H1 (cell line): Measurements from ENCODE around the gene FGGY. TPM values are rescaled to one million over a fixed set of nuclear protein-coding genes. Genes with fewer than 3 reads are reported as not detected.

Experiments
- CTCF ChIA-PET: fragments of 300-600 bp; sonication (Branson Sonifier 250); formaldehyde crosslinking; loops from one replicate; lab custom pipeline; 2021; ENCODE audit not compliant: partially characterized antibody; lab: Charles Lee
- POLR2A ChIA-PET: fragments of 300-600 bp; sonication (Branson Sonifier 250); formaldehyde crosslinking; loops from one replicate; lab custom pipeline; 2021; ENCODE audit warnings: inconsistent platforms; ENCODE audit not compliant: partially characterized antibody; lab: Charles Lee
- DNase-seq, 2 experiments: peaks; one replicate each; pipeline versions ENCODE4 v3.0.0 to v3.0.0-alpha.2; 2010 to 2022; ENCODE audit warnings: low spot score in 2 of 2, low read depth in 1 of 2, mixed read lengths in 1 of 2
- FAIRE-seq: peaks from 2 replicates; lab custom pipeline; 2011; peaks lifted over from hg19 to GRCh38; lab: Jason Lieb, UNC
- H2AFZ ChIP-seq: 2 replicates; pipeline ENCODE4 v1.8.1; 2012; ENCODE audit warnings: low read length, inconsistent platforms
- H2AK5ac ChIP-seq: 2 replicates; pipeline ENCODE4 v1.6.1; 2013; ENCODE audit warnings: low read depth, low read length
- H2BK120ac ChIP-seq: replicated peaks from 2 replicates; pipeline ENCODE3; 2013; ENCODE audit warnings: low read depth, low read length, inconsistent platforms
- H2BK12ac ChIP-seq: 2 replicates; pipeline ENCODE4 v1.6.1; 2013; ENCODE audit warnings: low read depth, low read length
- H2BK15ac ChIP-seq: 2 replicates; pipeline ENCODE4 v1.6.1; 2013; ENCODE audit warnings: low read length
- H2BK20ac ChIP-seq: 2 replicates; pipeline ENCODE4 v1.6.1; 2013; ENCODE audit warnings: low read length
- H2BK5ac ChIP-seq: 2 replicates; pipeline ENCODE4 v1.6.1; 2013; ENCODE audit warnings: low read depth, low read length
- H3K14ac ChIP-seq: 2 replicates; pipeline ENCODE4 v1.6.1; 2013; ENCODE audit warnings: inconsistent platforms; ENCODE audit not compliant: insufficient read length
- H3K18ac ChIP-seq: 2 replicates; pipeline ENCODE4 v1.6.1; 2013; ENCODE audit warnings: low read length; ENCODE audit errors: extremely low read depth
- H3K23ac ChIP-seq: 2 replicates; pipeline ENCODE4 v1.6.1; 2013; ENCODE audit warnings: inconsistent platforms; ENCODE audit not compliant: insufficient read length
- H3K23me2 ChIP-seq: 2 replicates; pipeline ENCODE4 v1.6.1; 2013; ENCODE audit warnings: low read depth, low read length
- H3K27ac ChIP-seq: 2 replicates; pipeline ENCODE4 v1.6.1; 2011; ENCODE audit warnings: low read depth, low read length, inconsistent platforms
- H3K27me3 ChIP-seq, 4 experiments: replicated peaks in 1 of 4; 1 replicate in 1 of 4; 2 replicates in 3 of 4; pipeline versions ENCODE4 v1.6.1 to v1.8.1; 2011 to 2013; ENCODE audit warnings: low read length in 3 of 4, mild to moderate bottlenecking in 3 of 4, inconsistent platforms in 2 of 4, mixed read lengths in 2 of 4, moderate library complexity in 1 of 4; ENCODE audit not compliant: control insufficient read depth in 3 of 4, insufficient read depth in 3 of 4; ENCODE audit errors: extremely low read depth in 1 of 4
- H3K36me3 ChIP-seq, 4 experiments: 2 replicates each; pipeline versions ENCODE4 v1.6.1 to v1.8.1; 2011 to 2013; ENCODE audit warnings: mild to moderate bottlenecking in 4 of 4, low read length in 3 of 4, moderate library complexity in 2 of 4, control low read depth in 1 of 4, inconsistent platforms in 1 of 4; ENCODE audit not compliant: insufficient read depth in 4 of 4, control insufficient read depth in 2 of 4
- H3K4ac ChIP-seq: replicated peaks from 2 replicates; pipeline ENCODE3; 2013; ENCODE audit warnings: low read length, low read depth, mixed read lengths, inconsistent platforms; ENCODE audit not compliant: insufficient read length
- H3K4me1 ChIP-seq, 4 experiments: replicated peaks in 1 of 4; 1 replicate in 1 of 4; 2 replicates in 3 of 4; pipeline versions ENCODE4 v1.6.1 to v1.8.1; 2011 to 2013; ENCODE audit warnings: low read length in 3 of 4, inconsistent platforms in 2 of 4, mixed read lengths in 1 of 4; ENCODE audit not compliant: insufficient read depth in 4 of 4, control insufficient read depth in 3 of 4
- H3K4me2 ChIP-seq, 2 experiments: 2 replicates each; pipeline versions ENCODE4 v1.6.1 to v1.8.1; 2011 to 2013; ENCODE audit warnings: low read depth in 2 of 2, low read length in 2 of 2, control low read depth in 1 of 2, inconsistent platforms in 1 of 2, mild to moderate bottlenecking in 1 of 2; ENCODE audit not compliant: insufficient read depth in 1 of 2
- H3K4me3 ChIP-seq, 4 experiments: fragments of 200-600, 300-600 bp in 1 of 4; sonication (generic), shearing (Covaris generic), sonication (Bioruptor Twin) in 1 of 4; 2 replicates each; pipeline versions ENCODE4 v1.5.1 to v1.8.1; 2011 to 2016; ENCODE audit warnings: low read length in 4 of 4, low read depth in 3 of 4, control low read depth in 2 of 4, inconsistent platforms in 2 of 4, mild to moderate bottlenecking in 2 of 4, mixed read lengths in 1 of 4, moderate library complexity in 1 of 4; ENCODE audit not compliant: insufficient read depth in 2 of 4; ENCODE audit errors: extremely low read depth in 1 of 4
- H3K56ac ChIP-seq: replicated peaks from 2 replicates; pipeline ENCODE3; 2013; ENCODE audit warnings: low read depth, mild to moderate bottlenecking, mixed read lengths, low read length, inconsistent platforms; ENCODE audit not compliant: insufficient read length
- H3K79me1 ChIP-seq: 2 replicates; pipeline ENCODE4 v1.6.1; 2013; ENCODE audit warnings: low read depth, low read length, control low read depth
- H3K79me2 ChIP-seq, 2 experiments: 2 replicates each; pipeline versions ENCODE4 v1.6.1 to v1.8.1; 2012 to 2013; ENCODE audit warnings: low read length in 2 of 2, mild to moderate bottlenecking in 2 of 2, inconsistent platforms in 1 of 2; ENCODE audit not compliant: insufficient read depth in 2 of 2, control insufficient read depth in 1 of 2
- H3K9ac ChIP-seq, 4 experiments: replicated peaks in 1 of 4; 1 replicate in 1 of 4; 2 replicates in 3 of 4; pipeline versions ENCODE4 v1.6.1 to v1.8.1; 2011 to 2013; ENCODE audit warnings: low read depth in 3 of 4, low read length in 3 of 4, control low read depth in 2 of 4, mild to moderate bottlenecking in 2 of 4, moderate library complexity in 2 of 4, inconsistent platforms in 1 of 4; ENCODE audit errors: extremely low read depth in 1 of 4
- H3K9me3 ChIP-seq, 2 experiments: 2 replicates each; pipeline versions ENCODE4 v1.6.1 to v1.8.1; 2012 to 2013; ENCODE audit warnings: mild to moderate bottlenecking in 2 of 2, moderate library complexity in 2 of 2, control low read depth in 1 of 2, inconsistent platforms in 1 of 2, low read depth in 1 of 2, low read length in 1 of 2, mixed read lengths in 1 of 2; ENCODE audit not compliant: insufficient read depth in 2 of 2
- H4K20me1 ChIP-seq, 2 experiments: replicated peaks in 1 of 2; 2 replicates each; pipeline versions ENCODE3 to v1.8.1; 2011 to 2013; ENCODE audit warnings: inconsistent platforms in 2 of 2, low read length in 2 of 2, mild to moderate bottlenecking in 1 of 2; ENCODE audit not compliant: insufficient read depth in 2 of 2, control insufficient read depth in 1 of 2
- H4K5ac ChIP-seq: 2 replicates; pipeline ENCODE4 v1.6.1; 2013; ENCODE audit warnings: low read length, low read depth, mixed read lengths, inconsistent platforms; ENCODE audit not compliant: insufficient read length
- H4K8ac ChIP-seq: 2 replicates; pipeline ENCODE4 v1.8.0; 2013; ENCODE audit warnings: mild to moderate bottlenecking, moderate library complexity, low read length, inconsistent platforms; ENCODE audit not compliant: insufficient read depth; ENCODE audit errors: extremely low read depth
- H4K91ac ChIP-seq: replicated peaks from 2 replicates; pipeline ENCODE3; 2013; ENCODE audit warnings: low read length, mixed read lengths, inconsistent platforms; ENCODE audit not compliant: insufficient read length
- ATF2 ChIP-seq: IDR thresholded peaks from 2 replicates; pipeline ENCODE4 v1.6.1; 2012; ENCODE audit warnings: low read length, inconsistent platforms
- EGR1 ChIP-seq: IDR thresholded peaks from 2 replicates; pipeline ENCODE4 v1.6.1; 2011; ENCODE audit warnings: low read depth, low read length, borderline replicate concordance
- HDAC6 ChIP-seq: IDR thresholded peaks from one replicate; pipeline ENCODE4 v1.7.1; 2012; ENCODE audit warnings: low read depth, mild to moderate bottlenecking, inconsistent platforms, low read length, moderate library complexity
- MAX ChIP-seq: IDR thresholded peaks from 2 replicates; pipeline ENCODE4 v1.6.1; 2012; ENCODE audit warnings: inconsistent platforms
- NANOG ChIP-seq: IDR thresholded peaks from 2 replicates; pipeline ENCODE4 v1.6.1; 2011; ENCODE audit warnings: low read length, low read depth, mild to moderate bottlenecking, inconsistent platforms; ENCODE audit not compliant: insufficient read depth, poor library complexity, severe bottlenecking
- RAD21 ChIP-seq, 2 experiments: IDR thresholded peaks in 1 of 2; conservative IDR thresholded peaks in 1 of 2; 2 replicates each; pipeline ENCODE4 v1.6.1; 2011; ENCODE audit warnings: low read depth in 2 of 2, low read length in 2 of 2, improper control_type of control experiment in 1 of 2, inconsistent platforms in 1 of 2, mild to moderate bottlenecking in 1 of 2, moderate library complexity in 1 of 2
- RBBP5 ChIP-seq: IDR thresholded peaks from 2 replicates; pipeline ENCODE4 v1.7.1; 2012; ENCODE audit warnings: low read depth, mild to moderate bottlenecking, inconsistent platforms, low read length, moderate library complexity, borderline replicate concordance
- RFX5 ChIP-seq: IDR thresholded peaks from 2 replicates; pipeline ENCODE4 v1.6.1; 2011; ENCODE audit warnings: low read depth, low read length, improper control_type of control experiment, borderline replicate concordance
- SP2 ChIP-seq: IDR thresholded peaks from 2 replicates; pipeline ENCODE4 v1.6.1; 2012; ENCODE audit warnings: mild to moderate bottlenecking, low read length, inconsistent platforms
- TCF12 ChIP-seq: IDR thresholded peaks from 2 replicates; pipeline ENCODE4 v1.6.1; 2011; ENCODE audit warnings: low read depth, mild to moderate bottlenecking, low read length
- TEAD4 ChIP-seq: IDR thresholded peaks from 2 replicates; pipeline ENCODE4 v1.6.1; 2012; ENCODE audit warnings: low read depth, low read length, inconsistent platforms, mixed read lengths
- USF2 ChIP-seq: IDR thresholded peaks from 2 replicates; pipeline ENCODE4 v1.6.1; 2011; ENCODE audit warnings: low read length, improper control_type of control experiment
- polyA plus RNA-seq, 7 experiments: library from polyadenylated mRNA; depleted of rRNA in 3 of 7; stranded (reverse) in 5 of 7; unstranded in 2 of 7; fragments of >200 nt in 5 of 7; fragments of 200-250 nt in 2 of 7; gene quantifications; 1 replicate in 5 of 7; 2 replicates in 1 of 7; 4 replicates in 1 of 7; pipeline versions ENCODE4 v1.2.1 to v1.2.3, GENCODE V29; 2011 to 2013; ENCODE audit warnings: missing spikeins in 2 of 7, mixed read lengths in 2 of 7
- total RNA-seq: library from RNA; stranded (reverse); fragmentation: NEBNext Ultra II Directional; extraction: Animal tissue kit (Norgen Biotek cat#: 25700); gene quantifications from 2 replicates; pipeline ENCODE4 v1.2.1, GENCODE V29; 2021

Gene FGGY
- total and polyA plus RNA-seq, 2 of the 8 experiments (the other 6 are each of a cell fraction or from before 2014, with no cell fraction given), result 10.3 to 12.5 TPM

- Histone ChIP-seq H4K5ac (no peak overlapping the region), H2BK15ac (no peak overlapping the region), H3K4me3 (no peak overlapping the region), H2BK5ac (no peak overlapping the region), H3K4me2 (no peak overlapping the region), H2AFZ (no peak overlapping the region), H3K27ac (no peak overlapping the region), H3K18ac (no peak overlapping the region), H2AK5ac (no peak overlapping the region), H2BK120ac (no peak overlapping the region), H3K79me1 (no peaks in the 10 kb centered on the region), H4K8ac (no peak overlapping the region), H3K9ac (no peak overlapping the region), H3K23ac (no peak overlapping the region), H3K36me3 (no peaks in the 10 kb centered on the region), H3K4ac (no peak overlapping the region), H3K56ac (no peak overlapping the region), H3K9me3 (peaks cover 0 to 4% of the 10 kb centered on the region in 2 experiments; a peak in 1 of 4 replicates), H3K14ac (no peak overlapping the region), H3K27me3 (no peaks in the 10 kb centered on the region), H2BK20ac (no peak overlapping the region), H3K23me2 (no peaks in the 10 kb centered on the region), H2BK12ac (no peak overlapping the region), H4K20me1 (no peaks in the 10 kb centered on the region), H3K79me2 (no peaks in the 10 kb centered on the region), H4K91ac (no peak overlapping the region), H3K4me1 (peaks cover 0 to 8% (median 1%) of the 10 kb centered on the region in 4 experiments; a peak in 2 of 7 replicates)
- DNase-seq (no peak), FAIRE-seq (no peak)
- POLR2A ChIA-PET, result no interaction called here
- CTCF ChIA-PET, result no interaction called here
- TF ChIP-seq RFX5 (no peak), SP2 (no peak), ATF2 (no peak), HDAC6 (no peak), NANOG (no peak), RBBP5 (no peak), TCF12 (no peak), RAD21 (IDR thresholded peaks at IDR 0.05 in 1 of 2, conservative IDR thresholded peaks at IDR 0.05 in 1 of 2; ENCODE audit: low read depth in 2 of 2, low read length in 2 of 2) (no peak), USF2 (no peak), MAX (no peak), TEAD4 (no peak), EGR1 (no peak)
These were observed 112.7 kb downstream of the FGGY start for GRCh38 chr1:59409549-59409948.
